ENCODE data around the gene SUSD2.
"Not testable (repeated sequence)": the region's sequence is repeated elsewhere in the genome, so short reads cannot be mapped to it uniquely, and the experiment has no call there.

Gene SUSD2

DNA sequence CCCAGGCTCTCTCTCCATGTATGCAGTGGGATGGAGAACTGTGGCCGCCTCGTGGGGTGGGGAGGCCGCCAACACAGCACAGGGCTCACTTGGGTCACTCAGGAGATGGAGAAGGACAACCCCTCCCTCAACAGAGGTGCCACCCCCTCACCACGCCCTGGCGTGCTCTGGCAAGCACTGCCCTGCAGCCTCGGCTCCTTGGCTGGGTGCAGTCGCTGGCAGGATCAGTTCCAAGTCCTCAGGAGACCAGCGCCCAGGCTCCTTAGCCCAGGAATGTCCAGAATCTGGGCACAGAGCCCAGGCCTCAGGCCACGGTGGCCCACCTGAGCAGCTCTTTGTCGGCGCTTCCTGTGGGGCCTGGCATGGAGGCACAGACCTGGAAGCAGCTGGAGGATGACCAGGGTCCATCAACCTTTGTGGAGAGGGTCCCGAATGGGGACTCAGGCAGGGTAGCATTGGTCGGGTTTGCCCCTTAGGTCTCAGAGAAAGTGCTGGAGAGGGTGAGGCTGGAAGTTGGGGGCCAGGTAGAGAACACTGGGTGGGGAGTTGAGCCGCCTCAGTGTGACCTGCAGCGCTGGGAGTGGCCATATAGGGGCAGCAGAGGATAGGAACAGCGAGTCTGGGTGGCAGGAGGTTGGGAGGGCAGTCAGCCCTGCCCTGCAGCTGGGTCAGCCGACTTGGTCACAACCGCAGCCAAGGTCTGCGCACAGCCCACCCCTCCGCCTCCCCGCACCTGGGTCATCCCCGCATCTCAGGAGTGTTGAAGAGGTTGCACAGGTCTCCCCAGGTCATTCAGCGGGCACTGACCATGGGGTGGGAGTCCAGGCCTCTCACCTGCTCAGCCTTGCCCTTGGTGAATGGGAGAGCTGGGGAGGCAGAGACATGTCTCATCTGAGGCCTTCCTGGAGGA lies 8.2 kb downstream of the SUSD2 start:
- peak; percentile 8 to 16 for DNase-seq (ENCODE audit: low read depth in 2 of 2)

GRCh38 chr22:24190159-24190540 lies 8.9 kb downstream of the SUSD2 start:
- no peak for DNase-seq (ENCODE audit: low read depth in 2 of 2)

- no peak for DNase-seq (ENCODE audit: low read depth in 2 of 2)
Measured at GRCh38 chr22:24190596-24191208, 9.4 kb downstream of the SUSD2 start.

DNA sequence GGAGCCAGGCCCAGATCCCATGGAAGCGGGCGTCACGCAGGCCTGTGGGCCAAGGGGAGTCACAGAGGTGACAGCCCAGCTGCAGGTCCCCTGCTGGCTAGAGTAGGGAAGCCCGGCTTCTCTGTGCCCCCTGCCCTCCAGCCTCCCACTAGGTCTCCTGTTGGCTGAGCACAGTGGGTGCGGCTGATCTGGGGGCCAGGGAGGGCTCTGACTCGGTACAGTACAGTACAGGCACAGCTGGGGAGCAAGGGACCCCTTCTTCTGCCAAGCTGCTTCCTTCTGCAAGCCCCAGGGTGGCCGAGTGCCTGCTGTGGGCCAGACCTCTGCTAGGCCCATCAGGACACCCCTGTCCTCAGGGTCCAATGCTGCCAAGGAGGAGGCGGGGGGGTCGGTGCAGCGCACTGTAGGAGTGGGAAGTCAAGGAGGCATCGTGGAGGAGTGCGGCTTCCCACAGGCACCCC lies 10.1 kb downstream of the SUSD2 start:
- no peak for DNase-seq (ENCODE audit: low read depth in 2 of 2)

DNA sequence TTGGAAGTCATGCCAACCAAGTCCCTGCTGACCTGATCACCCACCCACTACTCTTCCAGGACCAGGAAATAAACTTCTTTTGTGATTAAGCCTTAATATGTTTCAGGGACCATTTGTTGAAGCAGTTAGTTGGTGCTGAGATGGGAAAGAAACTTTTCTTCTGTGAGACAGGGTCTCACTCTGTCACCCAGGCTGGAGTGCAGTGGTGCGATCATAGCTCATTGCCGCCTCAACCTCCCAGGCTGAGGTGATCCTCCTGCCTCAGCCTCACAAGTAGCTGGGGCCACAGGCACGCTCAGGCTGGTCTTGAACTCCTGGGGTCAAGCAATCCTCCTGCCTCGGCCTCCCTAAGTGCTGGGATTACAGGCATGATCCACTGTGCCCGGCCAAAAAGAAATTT lies 10.6 kb downstream of the SUSD2 start:
- no peak for DNase-seq (ENCODE audit: low read depth in 2 of 2)

DNA sequence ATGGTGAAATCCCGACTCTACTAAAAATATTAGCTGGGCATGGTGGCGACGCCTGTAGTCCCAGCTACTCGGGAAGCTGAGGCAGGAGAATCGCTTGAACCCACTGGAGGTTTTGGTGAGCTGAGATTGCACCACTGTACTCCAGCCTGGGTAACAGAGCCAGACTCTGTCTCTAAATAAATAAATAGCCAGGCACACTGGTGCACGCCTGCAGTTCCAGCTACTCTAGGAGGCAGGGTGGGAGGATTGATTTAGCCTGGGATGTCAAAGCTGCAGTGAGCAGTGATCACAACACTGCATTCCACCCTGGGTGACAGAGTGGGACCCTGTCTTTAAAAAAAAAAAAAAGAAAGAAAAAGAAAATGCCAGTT lies 17.4 kb downstream of the SUSD2 start:
- no peak for DNase-seq (ENCODE audit: low read depth in 2 of 2)

- DNase-seq (ENCODE audit: low read depth in 2 of 2): no peak
Measured at GRCh38 chr22:24200619-24201212, 19.4 kb downstream of the SUSD2 start.

- DNase-seq (ENCODE audit: low read depth in 2 of 2): no peak
Measured at GRCh38 chr22:24201681-24202614, 20.7 kb downstream of the SUSD2 start.

GRCh38 chr22:24203856-24204255 lies 22.6 kb downstream of the SUSD2 start:
- not testable (repeated sequence) for DNase-seq (ENCODE audit: low read depth in 2 of 2)

GRCh38 chr22:24205438-24206195 lies 24.3 kb downstream of the SUSD2 start:
- no peak for DNase-seq (ENCODE audit: low read depth in 2 of 2)

GRCh38 chr22:24206460-24207263 lies 25.4 kb downstream of the SUSD2 start:
- not testable (repeated sequence) for DNase-seq (ENCODE audit: low read depth in 2 of 2)

GRCh38 chr22:24207264-24208011 lies 26.2 kb downstream of the SUSD2 start:
- no peak for DNase-seq (ENCODE audit: low read depth in 2 of 2)

DNA sequence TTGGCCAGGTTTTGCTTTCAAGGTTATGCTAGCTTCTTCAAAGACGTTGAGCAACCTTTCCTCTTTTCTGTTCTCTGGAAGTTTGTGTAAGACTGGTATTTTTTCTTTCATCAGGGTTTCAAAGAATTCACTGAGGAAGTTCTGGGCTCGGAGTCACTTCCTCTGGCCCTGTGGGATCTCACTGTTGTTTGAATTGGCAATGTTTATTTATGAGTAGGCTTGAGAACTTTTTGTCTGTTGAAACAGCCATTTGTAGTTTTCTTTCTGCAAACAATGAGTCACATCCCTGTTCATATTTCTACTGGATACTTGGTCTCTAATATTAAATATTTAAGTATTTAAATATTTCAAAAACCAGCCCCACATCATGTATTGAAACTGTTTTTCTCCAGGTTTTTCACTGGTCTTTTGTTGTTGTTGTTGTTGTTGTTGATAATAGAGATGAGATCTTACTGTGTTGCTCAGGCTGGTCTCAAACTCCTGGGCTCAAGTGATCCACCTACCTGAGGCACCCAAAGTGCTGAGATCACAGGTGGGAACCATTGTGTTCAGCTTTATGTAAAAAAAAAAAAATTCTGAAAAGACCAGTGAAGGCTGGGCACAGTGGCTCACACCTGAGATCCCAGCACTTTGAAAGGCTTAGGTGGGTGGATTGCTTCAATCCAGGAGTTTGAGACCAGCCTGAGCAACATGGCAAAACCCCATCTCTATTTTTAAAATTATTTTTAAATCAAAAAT lies 26.9 kb downstream of the SUSD2 start:
- no peak for DNase-seq (ENCODE audit: low read depth in 2 of 2)

GRCh38 chr22:24209016-24209415 lies 27.7 kb downstream of the SUSD2 start:
- no peak for DNase-seq (ENCODE audit: low read depth in 2 of 2)

- no peak for DNase-seq (ENCODE audit: low read depth in 2 of 2)
Measured at GRCh38 chr22:24209687-24210086, 28.4 kb downstream of the SUSD2 start.

GRCh38 chr22:24210409-24210808 lies 29.1 kb downstream of the SUSD2 start:
- DNase-seq (ENCODE audit: low read depth in 2 of 2): not testable (repeated sequence)

- not testable (repeated sequence) for DNase-seq (ENCODE audit: low read depth in 2 of 2)
Measured at GRCh38 chr22:24211716-24212115, 30.4 kb downstream of the SUSD2 start.

DNA sequence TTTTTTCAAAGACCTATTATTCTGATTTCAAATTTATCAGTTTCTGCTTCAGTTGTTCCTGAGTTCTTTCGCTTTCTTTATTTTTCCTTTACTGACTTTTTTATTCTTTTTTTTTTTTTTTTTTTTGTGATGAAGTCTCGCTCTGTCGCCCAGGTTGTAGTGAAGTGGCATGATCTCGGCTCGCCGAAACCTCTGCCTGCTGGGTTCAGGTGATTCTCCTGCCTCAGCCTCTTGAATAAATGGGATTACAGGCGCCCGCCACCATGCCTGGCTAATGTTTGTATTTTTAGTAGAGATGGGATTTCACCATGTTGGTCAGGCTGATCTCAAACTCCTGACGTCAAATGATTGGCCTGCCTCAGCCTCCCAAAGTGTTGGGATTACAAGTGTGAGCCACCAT lies 31.8 kb downstream of the SUSD2 start:
- DNase-seq (ENCODE audit: low read depth in 2 of 2): not testable (repeated sequence)
